GM21381 (cell line): ENCODE results near the gene OR7G3.

Experiments
- ATAC-seq: cut with Tn5 transposase; IDR thresholded peaks from one replicate; pipeline ENCODE4 v1.9.1; 2021; ENCODE audit warnings: mild to moderate bottlenecking, moderate library complexity; ENCODE audit not compliant: unreplicated experiment

The OR7G3 gene

GRCh38 chr19:9126900-9127405 is at the start of gene OR7G3:
Gene OR7G3 (minus strand): TSS chr19:9126950. CDS start chr19:9126950, 0 bp downstream.
- ATAC-seq = no peak

GRCh38 chr19:9175326-9175725 is 48.6 kb upstream of the OR7G3 start:
- ATAC-seq = no peak

GRCh38 chr19:9171393-9171991 is 44.7 kb upstream of the OR7G3 start:
- no peak for ATAC-seq

GRCh38 chr19:9166846-9167245 is 40.1 kb upstream of the OR7G3 start:
- ATAC-seq = no peak

- ATAC-seq = no peak
Measured at GRCh38 chr19:9165261-9165660, 38.5 kb upstream of the OR7G3 start.

- ATAC-seq = no peak
Measured at GRCh38 chr19:9161427-9161826, 34.7 kb upstream of the OR7G3 start.

- ATAC-seq = no peak
Measured at GRCh38 chr19:9159891-9160290, 33.1 kb upstream of the OR7G3 start.

GRCh38 chr19:9156304-9156703 is 29.6 kb upstream of the OR7G3 start:
- ATAC-seq = no peak

- no peak for ATAC-seq
Measured at GRCh38 chr19:9155591-9155990, 28.8 kb upstream of the OR7G3 start.

GRCh38 chr19:9151367-9151766 is 24.6 kb upstream of the OR7G3 start:
- ATAC-seq = no peak

GRCh38 chr19:9150650-9151049 is 23.9 kb upstream of the OR7G3 start:
- no peak for ATAC-seq

GRCh38 chr19:9149997-9150396 is 23.2 kb upstream of the OR7G3 start:
- no peak for ATAC-seq

GRCh38 chr19:9148697-9149096 is 21.9 kb upstream of the OR7G3 start:
- no peak for ATAC-seq

- no peak for ATAC-seq
Measured at GRCh38 chr19:9146882-9147281, 20.1 kb upstream of the OR7G3 start.

GRCh38 chr19:9144920-9145319 is 18.2 kb upstream of the OR7G3 start:
- ATAC-seq = no peak

GRCh38 chr19:9140159-9140874 is 13.6 kb upstream of the OR7G3 start, which contains the start of gene ZNF317:
Gene ZNF317 (plus strand): TSS chr19:9140397. CDS start chr19:9156017, 15,620 bp downstream.
- ATAC-seq = peak; percentile 96

GRCh38 chr19:9139609-9140158 is 12.9 kb upstream of the OR7G3 start:
- ATAC-seq = no peak

GRCh38 chr19:9132422-9132821 is 5.7 kb upstream of the OR7G3 start:
- ATAC-seq = no peak

- no peak for ATAC-seq
Measured at GRCh38 chr19:9130965-9131364, 4.2 kb upstream of the OR7G3 start.

- ATAC-seq = no peak
Measured at GRCh38 chr19:9128171-9128570, 1.4 kb upstream of the OR7G3 start.

- no peak for ATAC-seq
Measured at GRCh38 chr19:9116547-9116946, 10.2 kb downstream of the OR7G3 start.

GRCh38 chr19:9115307-9115813 is 11.4 kb downstream of the OR7G3 start, which contains the start of gene OR7G1:
Gene OR7G1 (minus strand): TSS chr19:9115763. CDS start chr19:9115763, 0 bp downstream.
- no peak for ATAC-seq
